ELR (cell line): Measurements from ENCODE around the gene UBN2.

Experiments
- DNase-seq: peaks from one replicate; pipeline ENCODE4 v3.0.0-alpha.2; 2015; ENCODE audit warnings: low read depth

The UBN2 gene

DNA sequence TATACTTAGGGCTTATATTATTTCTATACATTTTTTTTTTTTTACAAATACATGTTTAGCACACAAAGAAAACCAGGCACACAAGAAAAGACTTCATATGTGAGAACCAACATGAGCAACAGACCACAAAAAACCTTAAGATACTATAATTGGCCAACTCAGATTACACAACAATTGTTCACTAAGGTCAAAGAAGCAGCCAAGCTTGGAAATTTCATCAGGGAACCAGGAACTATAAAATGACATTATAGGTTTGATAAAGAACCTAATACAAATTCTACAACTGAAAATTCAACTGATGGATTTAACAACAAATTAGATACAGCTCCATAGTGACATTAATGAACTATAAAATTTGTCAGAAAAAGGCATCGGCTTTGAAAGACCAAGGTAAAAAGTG, 124.3 kb downstream of the UBN2 start:
- no peak for DNase-seq
